Panc1 (cell line): ENCODE results near the gene PRPF19.

Source experiments
- CTCF ChIP-seq: fragments of 450-650 bp; IDR thresholded peaks from 2 replicates; pipeline ENCODE4 v1.5.1; 2017; ENCODE audit warnings: mild to moderate bottlenecking
- POLR2AphosphoS5 ChIP-seq: IDR thresholded peaks from 2 replicates; pipeline ENCODE4 v1.6.1; 2012; ENCODE audit warnings: mild to moderate bottlenecking, low read depth, low read length, moderate library complexity
- SIN3A ChIP-seq: IDR thresholded peaks from 2 replicates; pipeline ENCODE4 v1.6.1; 2012; ENCODE audit warnings: low read depth, mild to moderate bottlenecking, low read length, moderate library complexity, borderline replicate concordance; ENCODE audit not compliant: insufficient read depth
- TF ChIP-seq, protein P1 (sequence below), 2 experiments: IDR thresholded peaks; 2 replicates each; pipeline ENCODE4 v1.6.1; 2011 to 2012; ENCODE audit warnings: low read depth in 2 of 2, control low read depth in 1 of 2, low read length in 1 of 2, mild to moderate bottlenecking in 1 of 2, moderate library complexity in 1 of 2; ENCODE audit not compliant: insufficient read depth in 1 of 2

DNA sequence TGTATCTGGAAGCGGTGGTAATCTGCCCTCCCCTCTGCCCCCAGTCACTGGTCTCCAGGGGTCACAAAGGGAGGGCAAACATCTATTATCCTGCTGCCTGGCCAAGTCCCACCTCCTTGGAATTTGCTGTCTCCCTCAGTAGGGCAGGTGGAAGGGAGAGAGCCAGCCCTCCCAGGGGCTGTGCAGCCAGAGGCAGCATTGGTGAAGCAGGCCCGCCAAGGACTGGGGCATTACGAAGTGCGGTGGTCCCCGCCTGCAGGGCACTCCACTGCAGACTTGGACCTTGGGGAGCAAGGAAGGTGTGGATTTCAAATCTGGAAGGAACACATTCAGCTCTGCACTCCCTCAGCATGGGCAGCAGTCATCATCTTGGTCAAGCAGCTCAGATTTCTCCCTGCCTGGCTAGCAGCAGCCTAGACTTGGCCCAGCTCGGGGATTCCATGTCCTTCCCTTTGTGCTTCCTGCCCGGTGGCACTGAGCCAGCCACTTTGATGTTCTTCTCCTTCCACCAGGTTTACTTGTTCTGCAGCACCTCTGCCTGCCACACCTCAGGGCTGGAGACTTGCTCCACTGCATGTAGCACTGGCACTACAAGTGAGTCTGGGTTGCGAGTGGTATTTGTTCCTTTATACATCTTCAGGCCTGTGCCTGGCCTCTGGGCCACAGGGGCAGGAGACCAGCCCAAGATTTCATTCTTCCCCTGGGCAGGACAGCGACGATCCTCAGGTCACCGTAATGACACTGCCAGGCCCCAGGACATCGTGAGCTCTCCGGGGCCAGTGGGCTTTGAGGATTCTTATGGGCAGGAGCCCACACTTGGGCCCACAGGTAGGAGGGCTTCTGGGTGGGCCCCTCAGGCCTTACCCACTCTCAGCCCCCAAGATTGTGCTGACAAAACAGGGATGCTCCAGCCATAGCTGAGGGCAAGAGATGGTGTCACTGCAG lies 31.7 kb downstream of the PRPF19 start:
- TF ChIP-seq CTCF (no peak), SIN3A (no peak), POLR2AphosphoS5 (no peak)
- TF ChIP-seq, protein P1, sequence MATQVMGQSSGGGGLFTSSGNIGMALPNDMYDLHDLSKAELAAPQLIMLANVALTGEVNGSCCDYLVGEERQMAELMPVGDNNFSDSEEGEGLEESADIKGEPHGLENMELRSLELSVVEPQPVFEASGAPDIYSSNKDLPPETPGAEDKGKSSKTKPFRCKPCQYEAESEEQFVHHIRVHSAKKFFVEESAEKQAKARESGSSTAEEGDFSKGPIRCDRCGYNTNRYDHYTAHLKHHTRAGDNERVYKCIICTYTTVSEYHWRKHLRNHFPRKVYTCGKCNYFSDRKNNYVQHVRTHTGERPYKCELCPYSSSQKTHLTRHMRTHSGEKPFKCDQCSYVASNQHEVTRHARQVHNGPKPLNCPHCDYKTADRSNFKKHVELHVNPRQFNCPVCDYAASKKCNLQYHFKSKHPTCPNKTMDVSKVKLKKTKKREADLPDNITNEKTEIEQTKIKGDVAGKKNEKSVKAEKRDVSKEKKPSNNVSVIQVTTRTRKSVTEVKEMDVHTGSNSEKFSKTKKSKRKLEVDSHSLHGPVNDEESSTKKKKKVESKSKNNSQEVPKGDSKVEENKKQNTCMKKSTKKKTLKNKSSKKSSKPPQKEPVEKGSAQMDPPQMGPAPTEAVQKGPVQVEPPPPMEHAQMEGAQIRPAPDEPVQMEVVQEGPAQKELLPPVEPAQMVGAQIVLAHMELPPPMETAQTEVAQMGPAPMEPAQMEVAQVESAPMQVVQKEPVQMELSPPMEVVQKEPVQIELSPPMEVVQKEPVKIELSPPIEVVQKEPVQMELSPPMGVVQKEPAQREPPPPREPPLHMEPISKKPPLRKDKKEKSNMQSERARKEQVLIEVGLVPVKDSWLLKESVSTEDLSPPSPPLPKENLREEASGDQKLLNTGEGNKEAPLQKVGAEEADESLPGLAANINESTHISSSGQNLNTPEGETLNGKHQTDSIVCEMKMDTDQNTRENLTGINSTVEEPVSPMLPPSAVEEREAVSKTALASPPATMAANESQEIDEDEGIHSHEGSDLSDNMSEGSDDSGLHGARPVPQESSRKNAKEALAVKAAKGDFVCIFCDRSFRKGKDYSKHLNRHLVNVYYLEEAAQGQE (IDR thresholded peaks at IDR 0.05; ENCODE audit: insufficient read depth in 1 of 2, low read depth in 2 of 2, low read length in 1 of 2) = no peak
